ENCODE data around the gene ARHGEF28.

Gene ARHGEF28

GRCh38 chr5:73693573-73694061, 67.6 kb downstream of the ARHGEF28 start:
- DNase-seq = no peak

- DNase-seq = no peak
Observed at GRCh38 chr5:73694089-73694488, 68.1 kb downstream of the ARHGEF28 start.

GRCh38 chr5:73698011-73698410, 72.0 kb downstream of the ARHGEF28 start:
- no peak for DNase-seq

GRCh38 chr5:73701566-73701965, 75.6 kb downstream of the ARHGEF28 start:
- no peak for DNase-seq

GRCh38 chr5:73702534-73702933, 76.5 kb downstream of the ARHGEF28 start:
- no peak for DNase-seq

GRCh38 chr5:73702951-73703350, 77.0 kb downstream of the ARHGEF28 start:
- no peak for DNase-seq

- DNase-seq = no peak
Observed at GRCh38 chr5:73705364-73705763, 79.4 kb downstream of the ARHGEF28 start.

- DNase-seq = no peak
Observed at GRCh38 chr5:73706963-73707362, 81.0 kb downstream of the ARHGEF28 start.

- DNase-seq = no peak
Observed at GRCh38 chr5:73709536-73710129, 83.6 kb downstream of the ARHGEF28 start.

- DNase-seq = no peak
Observed at GRCh38 chr5:73716284-73716808, 90.3 kb downstream of the ARHGEF28 start.

- DNase-seq = no peak
Observed at GRCh38 chr5:73718762-73719161, 92.8 kb downstream of the ARHGEF28 start.

GRCh38 chr5:73719632-73720031, 93.6 kb downstream of the ARHGEF28 start:
- no peak for DNase-seq

GRCh38 chr5:73722231-73722630, 96.2 kb downstream of the ARHGEF28 start:
- DNase-seq = no peak

GRCh38 chr5:73726071-73726470, 100.1 kb downstream of the ARHGEF28 start:
- DNase-seq = no peak

- no peak for DNase-seq
Observed at GRCh38 chr5:73726606-73727231, 100.7 kb downstream of the ARHGEF28 start.

GRCh38 chr5:73727470-73727869, 101.5 kb downstream of the ARHGEF28 start:
- DNase-seq = no peak

GRCh38 chr5:73728493-73729273, 102.7 kb downstream of the ARHGEF28 start:
- DNase-seq = no peak

GRCh38 chr5:73729329-73729728, 103.3 kb downstream of the ARHGEF28 start:
- DNase-seq = no peak

GRCh38 chr5:73732045-73732444, 106.0 kb downstream of the ARHGEF28 start:
- no peak for DNase-seq

GRCh38 chr5:73733219-73733618, 107.2 kb downstream of the ARHGEF28 start:
- DNase-seq = no peak

GRCh38 chr5:73735032-73735734, 109.2 kb downstream of the ARHGEF28 start:
- DNase-seq = no peak

GRCh38 chr5:73739650-73740049, 113.7 kb downstream of the ARHGEF28 start:
- DNase-seq = no peak

- DNase-seq = no peak
Observed at GRCh38 chr5:73740274-73740790, 114.3 kb downstream of the ARHGEF28 start.

All from NCI-H446 (cell line).